HepG2 (cell line): ENCODE measurements around the gene MRFAP1. TPM values are rescaled to one million over a fixed set of nuclear protein-coding genes. Genes with fewer than 3 reads are reported as not detected.

ENCODE experiments used
- ATAC-seq: fragments of 200-7000 bp; cut with Tn5 transposase; 3 replicates; pipeline ENCODE4 v1.9.1; 2020; ENCODE audit warnings: mild to moderate bottlenecking, moderate library complexity
- BruUV-seq: library from RNA; stranded (reverse); fragments of 400-500 nt; replicated peaks from 2 replicates; lab custom pipeline; 2021; lab: Mats Ljungman, UMichigan
- CTCF ChIA-PET: fragments of 300-600 bp; formaldehyde crosslinking; extraction: SDS; loops from one replicate; lab custom pipeline; 2021; ENCODE audit warnings: low total read pairs, inconsistent platforms, low intra/inter-chr PET ratio; lab: Yijun Ruan, JAX
- POLR2A ChIA-PET: fragments of 350-600 bp; sonication (Branson Sonifier 250); formaldehyde crosslinking; loops from one replicate; lab custom pipeline; 2020; ENCODE audit warnings: antibody characterized with exemption, inconsistent platforms; lab: Yijun Ruan, JAX
- DNase-seq: peaks from one replicate; pipeline ENCODE4 v3.0.0-alpha.2; 2015; ENCODE audit warnings: low spot score
- FAIRE-seq: peaks from 3 replicates; lab custom pipeline; 2011; peaks lifted over from hg19 to GRCh38; lab: Jason Lieb, UNC
- H2AFZ ChIP-seq: one replicate; pipeline ENCODE4 v1.6.1; 2011; ENCODE audit warnings: low read length, inconsistent platforms
- H3K27ac ChIP-seq: fragments of 300-600 bp; 3 replicates; pipeline ENCODE4 v1.8.0; 2011; ENCODE audit warnings: mixed run types, mild to moderate bottlenecking, mixed read lengths, low read length, inconsistent platforms; ENCODE audit not compliant: insufficient read depth; ENCODE audit errors: extremely low read length
- H3K27me3 ChIP-seq, 2 experiments: fragments of 200-600 bp in 1 of 2; 2 replicates in 1 of 2; 3 replicates in 1 of 2; pipeline versions ENCODE4 v1.6.0 to v1.8.0; 2011; ENCODE audit warnings: low read length in 2 of 2, mild to moderate bottlenecking in 2 of 2, moderate library complexity in 2 of 2, inconsistent platforms in 1 of 2; ENCODE audit not compliant: insufficient read depth in 2 of 2, control insufficient read depth in 1 of 2
- H3K36me3 ChIP-seq, 2 experiments: fragments of 200-600 bp in 1 of 2; replicated peaks in 1 of 2; 2 replicates in 1 of 2; 3 replicates in 1 of 2; pipeline versions ENCODE4 v1.5.1 to v1.8.0; 2011; ENCODE audit warnings: low read length in 2 of 2, inconsistent platforms in 1 of 2; ENCODE audit not compliant: insufficient read depth in 2 of 2, control insufficient read depth in 1 of 2
- H3K4me1 ChIP-seq: 2 replicates; pipeline ENCODE4 v1.5.1; 2012; ENCODE audit warnings: low read length, inconsistent platforms; ENCODE audit not compliant: insufficient read depth
- H3K4me2 ChIP-seq: 2 replicates; pipeline ENCODE4 v1.6.0; 2011; ENCODE audit warnings: low read depth, low read length, inconsistent platforms
- H3K4me3 ChIP-seq, 3 experiments: fragments of 200-600 bp in 1 of 3; sonication (generic), shearing (Covaris generic) in 1 of 3; replicated peaks in 1 of 3; 2 replicates each; pipeline ENCODE4 v1.5.1; 2011 to 2016; ENCODE audit warnings: low read length in 3 of 3, inconsistent platforms in 2 of 3, low read depth in 2 of 3, mild to moderate bottlenecking in 2 of 3, control low read depth in 1 of 3, mixed read lengths in 1 of 3; ENCODE audit not compliant: insufficient read depth in 1 of 3
- H3K79me2 ChIP-seq: one replicate; pipeline ENCODE4 v1.6.1; 2011; ENCODE audit warnings: low read length, inconsistent platforms; ENCODE audit not compliant: insufficient read depth
- H3K9ac ChIP-seq: 2 replicates; pipeline ENCODE4 v1.6.0; 2011; ENCODE audit warnings: mild to moderate bottlenecking, low read depth, low read length, inconsistent platforms; ENCODE audit not compliant: insufficient read depth
- H3K9me3 ChIP-seq: 2 replicates; pipeline ENCODE4 v1.5.1; 2012; ENCODE audit warnings: mild to moderate bottlenecking, low read length
- H4K20me1 ChIP-seq: 2 replicates; pipeline ENCODE4 v1.6.0; 2011; ENCODE audit warnings: inconsistent platforms, mild to moderate bottlenecking, low read length, moderate library complexity; ENCODE audit not compliant: insufficient read depth
- EEA1 ChIP-seq: sonication (generic); formaldehyde crosslinking; IDR thresholded peaks from 2 replicates; pipeline ENCODE4 v1.5.1; 2020; ENCODE audit warnings: mild to moderate bottlenecking, missing genetic modification reagents, borderline replicate concordance
- HNF1A ChIP-seq, 2 experiments: sonication (generic) in 1 of 2; formaldehyde crosslinking in 1 of 2; IDR thresholded peaks; 2 replicates each; pipeline versions ENCODE4 v1.4.0 to v1.6.1; 2016 to 2020; ENCODE audit warnings: borderline replicate concordance in 1 of 2, low read depth in 1 of 2, mild to moderate bottlenecking in 1 of 2, missing genetic modification reagents in 1 of 2
- KLF15 ChIP-seq: sonication (generic); formaldehyde crosslinking; IDR thresholded peaks from 2 replicates; pipeline ENCODE4 v1.8.1; 2023; ENCODE audit warnings: borderline replicate concordance, mild to moderate bottlenecking, inconsistent platforms, missing genetic modification reagents, mixed read lengths
- MIER3 ChIP-seq: IDR thresholded peaks from 2 replicates; pipeline ENCODE4 v1.6.1; 2016; ENCODE audit warnings: missing compliant biosample characterization, borderline replicate concordance
- NR2F2 ChIP-seq: IDR thresholded peaks from 2 replicates; pipeline ENCODE4 v1.6.1; 2012; ENCODE audit warnings: low read depth, inconsistent platforms, borderline replicate concordance
- REXO4 ChIP-seq: sonication (generic); formaldehyde crosslinking; IDR thresholded peaks from 2 replicates; pipeline ENCODE4 v1.8.0; 2022; ENCODE audit warnings: missing genetic modification reagents, mild to moderate bottlenecking, borderline replicate concordance
- TBX2 ChIP-seq: sonication (generic); formaldehyde crosslinking; IDR thresholded peaks from 2 replicates; pipeline ENCODE4 v1.5.0; 2020; ENCODE audit warnings: missing genetic modification reagents, mild to moderate bottlenecking, borderline replicate concordance
- ZBTB44 ChIP-seq: sonication (generic); formaldehyde crosslinking; IDR thresholded peaks from 2 replicates; pipeline ENCODE4 v1.4.0; 2020; ENCODE audit warnings: missing genetic modification reagents
- ZC3H4 ChIP-seq: sonication (generic); formaldehyde crosslinking; IDR thresholded peaks from 2 replicates; pipeline ENCODE4 v1.4.0; 2020; ENCODE audit warnings: missing genetic modification reagents, borderline replicate concordance
- ZFY ChIP-seq: sonication (generic); formaldehyde crosslinking; IDR thresholded peaks from 2 replicates; pipeline ENCODE4 v1.4.0; 2020; ENCODE audit warnings: missing genetic modification reagents
- ZNF264 ChIP-seq: sonication (generic); formaldehyde crosslinking; IDR thresholded peaks from 2 replicates; pipeline ENCODE4 v1.4.0; 2020; ENCODE audit warnings: missing genetic modification reagents
- ZSCAN22 ChIP-seq: sonication (generic); formaldehyde crosslinking; IDR thresholded peaks from 2 replicates; pipeline ENCODE4 v1.4.0; 2020; ENCODE audit warnings: mild to moderate bottlenecking, missing genetic modification reagents
- WGBS: methylation state at CpG from one replicate; pipeline ENCODE4 v1.1.6; 2017; ENCODE audit warnings: low lambda C conversion rate; 5-methylcytosine and 5-hydroxymethylcytosine counted together
- in situ Hi-C: cut with HindIII; loops from 2 replicates; pipeline ENCODE4 v1.10.0; 2017; ENCODE audit warnings: low pct_unique_long_range_greater_than_20kb; ENCODE audit not compliant: extremely low pct_ligation_motif_present
- intact Hi-C: fragments of 100-400 bp; cut with micrococcal nuclease; formaldehyde crosslinking; loops from one replicate; pipeline ENCODE4 v1.10.0; 2022; ENCODE audit not compliant: unreplicated experiment
- polyA plus RNA-seq, 8 experiments: library from polyadenylated mRNA; depleted of rRNA in 3 of 8; stranded (reverse) in 7 of 8; unstranded in 1 of 8; fragments of >200 nt; fragmentation: Illumina TruSeq in 4 of 8; extraction: Trizol in 4 of 8; gene quantifications; 2 replicates each; pipeline versions ENCODE4 v1.2.1 to v1.2.3, GENCODE V29; 2011 to 2016; ENCODE audit warnings: low read depth in 4 of 8, missing spikeins in 1 of 8, mixed read lengths in 1 of 8; ENCODE audit not compliant: insufficient read depth in 1 of 8
- total RNA-seq, 5 experiments: library from RNA; depleted of rRNA; stranded (reverse); fragments of >200 nt; fragmentation: Illumina TruSeq; extraction: Trizol; gene quantifications; 2 replicates each; pipeline ENCODE4 v1.2.3, GENCODE V29; 2016; ENCODE audit warnings: low read depth in 1 of 5

MRFAP1 gene
- total and polyA plus RNA-seq, 2 of the 13 experiments (the other 11 are each of a cell fraction or from before 2014, with no cell fraction given): 112 to 158 TPM

- H3K27me3 ChIP-seq: no peaks in the 10 kb centered on the region
- TF ChIP-seq EEA1 (0 out of 2 replicates have a peak, but pooled peaks have one; percentile 13), NR2F2 (no peak), ZNF264 (CRISPR knock-in tag) (peak; percentile 97), ZSCAN22 (CRISPR knock-in tag) (no peak)
- in situ Hi-C loops (no loop called here), intact Hi-C loops (no loop called here)
- no peak for DNase-seq
- H3K27ac ChIP-seq: peak overlapping the region; percentile 35
- H3K4me1 ChIP-seq: peaks cover 20% of the 10 kb centered on the region
- H3K36me3 ChIP-seq: peaks cover 0 to 11% of the 10 kb centered on the region in 2 experiments; a peak in 1 of 5 replicates
- ChIA-PET CTCF (no interaction called here), POLR2A (interaction anchor here (0.6 to 2.1 kb wide), 2 partner anchors 9 to 71 kb away, joined by 3 to 8 read pairs; a partner anchor contains a TSS)
- ATAC-seq: no peak
- no peaks in the 10 kb centered on the region for H4K20me1 ChIP-seq
- WGBS: 90% methylated on average over 6 of the region's 6 CpGs
- no peak for FAIRE-seq
- no peak overlapping the region for H3K9ac ChIP-seq
- no peak overlapping the region for H2AFZ ChIP-seq
- H3K79me2 ChIP-seq: no peaks in the 10 kb centered on the region
- peak overlapping the region in 1 of 3 experiments; percentile 21; a peak in 1 of 6 replicates for H3K4me3 ChIP-seq
- H3K4me2 ChIP-seq: peak overlapping the region; percentile 61
- peaks cover 4% of the 10 kb centered on the region; the same call in 1 of the 2 replicates for H3K9me3 ChIP-seq
- BruUV-seq: no TSS peak
Observed at GRCh38 chr4:6602289-6602688, 38.2 kb upstream of the MRFAP1 start.

- intact Hi-C loops: no loop called here
- CTCF ChIA-PET: no interaction called here
- no peak for FAIRE-seq
- Histone ChIP-seq H3K9ac (no peak overlapping the region), H3K27ac (no peak overlapping the region), H2AFZ (no peak overlapping the region), H4K20me1 (no peaks in the 10 kb centered on the region), H3K4me3 (no peak overlapping the region), H3K79me2 (no peaks in the 10 kb centered on the region), H3K9me3 (peaks cover 4% of the 10 kb centered on the region; the same call in 1 of the 2 replicates), H3K36me3 (peaks cover 0 to 11% of the 10 kb centered on the region in 2 experiments; a peak in 1 of 5 replicates), H3K4me2 (no peak overlapping the region), H3K4me1 (peaks cover 20% of the 10 kb centered on the region), H3K27me3 (no peaks in the 10 kb centered on the region)
- in situ Hi-C loops: no loop called here
- TF ChIP-seq REXO4 (CRISPR knock-in tag) (no peak), MIER3 (CRISPR knock-in tag) (no peak), KLF15 (CRISPR knock-in tag) (no peak), ZFY (CRISPR knock-in tag) (no peak), HNF1A (IDR thresholded peaks at IDR 0.05; ENCODE audit: low read depth) (no peak), HNF1A (CRISPR knock-in tag; IDR thresholded peaks at IDR 0.05; ENCODE audit: borderline replicate concordance) (no peak), ZBTB44 (CRISPR knock-in tag) (no peak), TBX2 (CRISPR knock-in tag) (no peak), ZC3H4 (CRISPR knock-in tag) (no peak)
- 90% methylated on average over 11 of the region's 12 CpGs for WGBS
- POLR2A ChIA-PET: interaction anchor here (0.6 to 2.1 kb wide), 2 partner anchors 10 to 70 kb away, joined by 3 to 8 read pairs; a partner anchor contains a TSS
- ATAC-seq: no peak
- no peak for DNase-seq
- BruUV-seq: no TSS peak
Observed at GRCh38 chr4:6603128-6603527, 37.4 kb upstream of the MRFAP1 start.
